ENCODE measurements around the gene ELF1. TPM values are rescaled to one million over a fixed set of nuclear protein-coding genes. Genes with fewer than 3 reads are reported as not detected.

The ELF1 gene
- total RNA-seq, 1 experiment from 2014 or later, result 36.0 TPM

DNA sequence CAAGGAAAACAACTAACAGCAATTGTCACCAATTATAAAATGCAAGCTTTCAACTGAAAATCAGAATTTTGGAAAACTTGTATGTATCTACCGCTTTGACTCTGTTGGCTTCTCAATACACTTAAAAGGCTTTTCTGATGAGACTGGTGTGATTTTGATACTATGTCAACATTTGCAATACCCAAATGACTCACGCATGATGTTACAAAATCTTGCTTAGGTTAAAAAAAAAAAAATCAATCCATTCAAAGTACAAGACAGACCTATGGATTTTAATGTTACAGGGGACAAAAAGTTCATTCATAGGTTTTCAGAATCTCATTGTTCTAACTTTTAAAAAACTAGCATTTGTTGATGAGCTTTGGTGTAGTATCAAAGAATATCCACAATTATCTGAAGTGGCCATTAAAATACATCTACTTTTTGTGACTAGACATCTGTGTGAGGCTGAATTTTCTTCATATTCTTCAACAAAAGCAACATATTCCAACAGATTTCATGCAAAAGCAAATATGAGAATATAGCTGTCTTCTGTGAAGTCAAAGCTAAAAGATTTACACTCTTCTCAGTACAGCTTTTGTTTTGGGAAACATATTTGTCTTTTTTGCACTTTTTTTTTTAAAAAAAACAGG, 10.7 kb downstream of the ELF1 start:
- peak in 1 of 2 experiments; percentile 75 for DNase-seq
- Histone ChIP-seq H3K4me2 (peak overlapping the region; percentile 81), H3K9me3 (ENCODE audit: insufficient read depth, low read depth) (no peaks in the 10 kb centered on the region), H3K27me3 (ENCODE audit: insufficient read depth, low read depth) (no peaks in the 10 kb centered on the region), H4K20me1 (ENCODE audit: insufficient read depth) (no peaks in the 10 kb centered on the region), H3K36me3 (ENCODE audit: low read depth) (peaks cover 10% of the 10 kb centered on the region; the same call in 1 of the 2 replicates), H3K4me3 (peak overlapping the region; percentile 36; the same call in 1 of the 2 replicates), H3K27ac (peak overlapping the region; percentile 93), H3F3A (ENCODE audit: insufficient read depth, low read depth) (peaks cover 4% of the 10 kb centered on the region; the same call in 1 of the 2 replicates), H2AFZ (no peak overlapping the region), H3K79me2 (ENCODE audit: low read depth) (peaks cover 80% of the 10 kb centered on the region), H3K9me2 (ENCODE audit: insufficient read depth) (no peaks in the 10 kb centered on the region), H3K4me1 (replicated peaks; ENCODE audit: insufficient read depth) (peaks cover 50% of the 10 kb centered on the region)
- intact Hi-C loops (cut with micrococcal nuclease; ENCODE audit: unreplicated experiment), result no loop called here
- no TSS peak for BruUV-seq (replicated peaks)
- TF ChIP-seq, protein P1, sequence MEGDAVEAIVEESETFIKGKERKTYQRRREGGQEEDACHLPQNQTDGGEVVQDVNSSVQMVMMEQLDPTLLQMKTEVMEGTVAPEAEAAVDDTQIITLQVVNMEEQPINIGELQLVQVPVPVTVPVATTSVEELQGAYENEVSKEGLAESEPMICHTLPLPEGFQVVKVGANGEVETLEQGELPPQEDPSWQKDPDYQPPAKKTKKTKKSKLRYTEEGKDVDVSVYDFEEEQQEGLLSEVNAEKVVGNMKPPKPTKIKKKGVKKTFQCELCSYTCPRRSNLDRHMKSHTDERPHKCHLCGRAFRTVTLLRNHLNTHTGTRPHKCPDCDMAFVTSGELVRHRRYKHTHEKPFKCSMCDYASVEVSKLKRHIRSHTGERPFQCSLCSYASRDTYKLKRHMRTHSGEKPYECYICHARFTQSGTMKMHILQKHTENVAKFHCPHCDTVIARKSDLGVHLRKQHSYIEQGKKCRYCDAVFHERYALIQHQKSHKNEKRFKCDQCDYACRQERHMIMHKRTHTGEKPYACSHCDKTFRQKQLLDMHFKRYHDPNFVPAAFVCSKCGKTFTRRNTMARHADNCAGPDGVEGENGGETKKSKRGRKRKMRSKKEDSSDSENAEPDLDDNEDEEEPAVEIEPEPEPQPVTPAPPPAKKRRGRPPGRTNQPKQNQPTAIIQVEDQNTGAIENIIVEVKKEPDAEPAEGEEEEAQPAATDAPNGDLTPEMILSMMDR (conservative IDR thresholded peaks at IDR 0.05), result no peak
- no peak for TF ChIP-seq EZH2 (IDR thresholded peaks at IDR 0.05; ENCODE audit: low read depth)
- POLR2A ChIA-PET (ENCODE audit: unreplicated experiment), result interaction anchor here (0.7 kb wide), 1 partner anchor 62 kb away, joined by 7 read pairs; no protein-coding TSS in a partner anchor
- CTCF ChIA-PET, result interaction anchor here (0.6 kb wide), 1 partner anchor 21 kb away, joined by 3 read pairs; no protein-coding TSS in a partner anchor

DNA sequence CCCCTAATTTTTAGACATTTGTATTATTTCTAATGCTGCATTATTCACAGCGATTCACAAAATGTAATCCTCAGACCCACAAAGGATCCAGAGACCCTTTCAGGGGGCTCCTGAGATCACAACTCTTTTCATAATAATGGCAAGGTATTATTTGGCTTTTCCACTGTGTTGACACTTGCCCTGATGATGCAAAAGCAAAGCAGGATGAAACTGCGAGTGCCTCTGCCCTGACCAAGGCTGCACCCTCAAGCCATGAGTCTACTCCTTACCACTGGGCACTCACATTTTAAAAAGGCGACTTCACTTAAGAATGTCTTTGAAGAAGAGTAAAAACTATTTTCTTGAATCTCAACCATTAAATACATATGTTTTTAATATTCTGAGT, 11.4 kb downstream of the ELF1 start:
- no peak for DNase-seq
- H3K4me2 ChIP-seq, result peak overlapping the region; percentile 81
- TF ChIP-seq, protein P1 (conservative IDR thresholded peaks at IDR 0.05), result no peak
- TF ChIP-seq EZH2 (IDR thresholded peaks at IDR 0.05; ENCODE audit: low read depth), result no peak

DNA sequence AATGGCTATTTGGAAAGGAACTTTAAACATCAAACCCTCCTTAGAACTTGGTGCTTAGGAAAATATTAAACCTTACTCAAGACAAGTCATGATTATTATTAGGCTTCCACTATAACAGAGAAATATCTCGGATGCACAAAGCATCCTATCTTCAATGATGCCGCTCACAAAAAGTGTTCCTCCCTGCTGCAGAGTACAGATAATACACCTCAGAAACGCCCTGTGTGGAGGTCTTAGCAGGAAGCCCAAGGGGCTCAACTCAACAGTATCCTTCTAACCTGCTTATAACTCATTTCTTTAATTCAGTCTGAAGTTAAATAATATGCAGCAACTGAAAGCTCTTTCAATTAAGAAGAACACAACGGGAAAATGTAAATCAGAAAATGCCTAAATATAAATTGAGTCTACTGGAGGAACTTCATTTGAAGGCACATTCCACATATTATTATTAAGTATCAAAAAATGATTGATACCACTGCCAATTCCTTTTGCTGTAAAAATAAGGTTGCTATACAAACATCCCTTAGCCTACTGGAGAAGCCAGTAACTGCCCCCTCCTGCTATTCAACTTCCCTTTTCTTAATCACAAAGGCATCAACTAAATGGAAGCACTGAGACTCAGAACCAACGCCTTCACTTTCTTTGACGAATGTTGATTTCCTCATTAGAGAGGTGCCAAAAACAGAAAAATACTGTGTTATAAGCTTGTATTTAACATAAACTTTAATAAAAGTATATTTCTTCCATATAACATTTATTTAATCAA, 12.0 kb downstream of the ELF1 start:
- H3K9me2 ChIP-seq (ENCODE audit: insufficient read depth), result no peaks in the 10 kb centered on the region
- CTCF ChIA-PET, result no interaction called here
- H2AFZ ChIP-seq, result no peak overlapping the region
- intact Hi-C loops (cut with micrococcal nuclease; ENCODE audit: unreplicated experiment), result no loop called here
- peaks cover 50% of the 10 kb centered on the region for H3K4me1 ChIP-seq (replicated peaks; ENCODE audit: insufficient read depth)
- H4K20me1 ChIP-seq (ENCODE audit: insufficient read depth), result no peaks in the 10 kb centered on the region
- H3K79me2 ChIP-seq (ENCODE audit: low read depth), result peaks cover 79% of the 10 kb centered on the region
- H3K4me2 ChIP-seq, result peak overlapping the region; percentile 81
- POLR2A ChIA-PET (ENCODE audit: unreplicated experiment), result no interaction called here
- H3K36me3 ChIP-seq (ENCODE audit: low read depth), result peaks cover 6% of the 10 kb centered on the region; the same call in 1 of the 2 replicates
- H3K4me3 ChIP-seq, result no peak overlapping the region; the same call in 1 of the 2 replicates
- no peaks in the 10 kb centered on the region for H3K27me3 ChIP-seq (ENCODE audit: insufficient read depth, low read depth)
- H3K9me3 ChIP-seq (ENCODE audit: insufficient read depth, low read depth), result no peaks in the 10 kb centered on the region
- TF ChIP-seq, protein P1 (conservative IDR thresholded peaks at IDR 0.05), result no peak
- TF ChIP-seq EZH2 (IDR thresholded peaks at IDR 0.05; ENCODE audit: low read depth), result no peak
- peak overlapping the region; percentile 93 for H3K27ac ChIP-seq
- peaks cover 4% of the 10 kb centered on the region; the same call in 1 of the 2 replicates for H3F3A ChIP-seq (ENCODE audit: insufficient read depth, low read depth)
- BruUV-seq (replicated peaks), result no TSS peak
- no peak for DNase-seq

More for the DNA sequence above, 11.4 kb downstream of the ELF1 start:
- no TSS peak for BruUV-seq (replicated peaks)
- Histone ChIP-seq H3K9me3 (ENCODE audit: insufficient read depth, low read depth) (no peaks in the 10 kb centered on the region), H3K4me3 (peak overlapping the region; percentile 36; the same call in 1 of the 2 replicates), H3K36me3 (ENCODE audit: low read depth) (peaks cover 6% of the 10 kb centered on the region; the same call in 1 of the 2 replicates), H3K79me2 (ENCODE audit: low read depth) (peaks cover 79% of the 10 kb centered on the region), H3K27me3 (ENCODE audit: insufficient read depth, low read depth) (no peaks in the 10 kb centered on the region), H3K9me2 (ENCODE audit: insufficient read depth) (no peaks in the 10 kb centered on the region), H3K27ac (peak overlapping the region; percentile 93), H2AFZ (no peak overlapping the region), H4K20me1 (ENCODE audit: insufficient read depth) (no peaks in the 10 kb centered on the region), H3K4me1 (replicated peaks; ENCODE audit: insufficient read depth) (peaks cover 50% of the 10 kb centered on the region), H3F3A (ENCODE audit: insufficient read depth, low read depth) (peaks cover 4% of the 10 kb centered on the region; the same call in 1 of the 2 replicates)
- POLR2A ChIA-PET (ENCODE audit: unreplicated experiment), result no interaction called here
- CTCF ChIA-PET, result no interaction called here
- intact Hi-C loops (cut with micrococcal nuclease; ENCODE audit: unreplicated experiment), result no loop called here

All from PC-9 (cell line).